ENCODE results near the gene SLC39A2.
"Not testable (repeated sequence)": the region's sequence is repeated elsewhere in the genome, so short reads cannot be mapped to it uniquely, and the experiment has no call there.

The SLC39A2 gene

DNA sequence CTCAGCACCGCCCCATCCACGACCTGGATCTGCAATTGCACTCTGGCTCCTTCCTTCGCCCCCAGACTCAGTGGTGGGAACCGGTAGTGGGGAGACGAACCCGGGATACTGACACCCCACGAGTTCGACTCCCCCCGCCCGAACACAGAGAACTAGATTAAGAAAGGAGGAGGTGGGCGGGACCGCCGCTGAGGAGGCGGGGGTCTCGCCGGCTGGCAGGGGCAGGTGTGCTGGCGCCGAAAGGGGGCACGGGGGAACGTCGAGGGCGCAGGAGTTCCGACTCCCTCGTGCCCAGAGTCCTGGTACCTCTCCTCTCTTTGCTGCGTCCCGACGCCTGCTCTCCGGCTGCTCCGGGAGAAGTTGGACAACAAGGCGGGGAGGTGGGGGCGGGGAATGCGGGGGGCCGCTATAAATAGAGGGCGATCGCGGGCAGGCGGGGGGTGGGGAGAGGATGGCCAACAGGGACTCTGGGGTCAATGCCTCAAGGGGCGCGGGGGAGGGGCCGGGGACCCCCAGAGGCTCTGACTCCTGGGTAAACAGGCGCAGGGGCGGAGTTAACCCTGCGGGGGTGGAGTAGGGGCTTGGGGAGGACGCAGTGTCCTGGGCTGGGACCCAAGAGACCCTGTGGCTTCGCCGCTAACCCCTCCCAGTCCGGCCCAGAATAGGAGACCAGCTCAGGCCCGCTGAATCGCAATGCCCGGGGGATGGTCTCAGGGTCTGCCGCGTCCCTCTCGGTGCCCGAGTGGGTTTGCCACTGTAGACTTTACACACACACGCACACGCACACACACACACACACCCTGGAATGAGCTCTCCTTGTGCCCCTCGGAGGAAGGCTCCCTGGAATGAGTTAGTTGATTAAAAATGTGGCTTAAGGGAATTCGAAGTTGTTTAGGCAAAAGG is 26.5 kb downstream of the SLC39A2 start:
- FAIRE-seq, result no peak
- no peak for DNase-seq (ENCODE audit: low spot score)

DNA sequence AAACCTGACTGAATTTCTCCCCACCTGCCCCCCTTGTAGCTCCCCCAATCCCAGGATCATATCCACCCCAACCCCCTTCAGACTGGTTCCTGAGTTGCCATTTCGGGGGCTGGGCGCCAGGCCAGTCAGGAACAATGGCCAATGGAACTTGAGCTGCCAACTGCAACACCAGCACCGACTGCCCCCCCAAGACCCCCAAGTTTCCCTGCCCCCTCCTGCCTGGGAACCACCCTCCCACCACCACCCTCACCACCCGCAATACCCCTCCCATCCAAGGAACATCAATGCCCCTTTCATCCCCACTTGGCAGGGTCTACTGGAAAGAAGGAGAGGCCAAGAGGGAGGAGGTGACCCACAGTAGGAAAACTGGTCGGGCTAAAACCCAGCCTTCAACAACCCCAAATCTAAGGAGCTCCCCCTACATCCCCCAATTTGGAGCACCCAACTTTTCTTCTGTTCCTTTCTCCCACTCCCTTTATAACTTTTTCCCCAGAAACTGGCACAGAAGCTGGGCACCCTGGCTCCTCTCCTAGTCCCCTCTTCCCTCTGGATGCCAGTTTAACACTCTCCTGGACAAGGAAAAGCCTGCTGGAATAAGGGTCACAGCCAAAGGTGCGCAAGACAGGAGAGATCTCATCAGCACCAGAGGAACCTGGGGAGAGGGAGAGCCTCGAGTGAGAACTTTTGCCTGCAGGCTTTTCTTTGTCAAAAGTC is 27.3 kb downstream of the SLC39A2 start:
- FAIRE-seq (no peak), DNase-seq (ENCODE audit: low spot score) (no peak)

DNA sequence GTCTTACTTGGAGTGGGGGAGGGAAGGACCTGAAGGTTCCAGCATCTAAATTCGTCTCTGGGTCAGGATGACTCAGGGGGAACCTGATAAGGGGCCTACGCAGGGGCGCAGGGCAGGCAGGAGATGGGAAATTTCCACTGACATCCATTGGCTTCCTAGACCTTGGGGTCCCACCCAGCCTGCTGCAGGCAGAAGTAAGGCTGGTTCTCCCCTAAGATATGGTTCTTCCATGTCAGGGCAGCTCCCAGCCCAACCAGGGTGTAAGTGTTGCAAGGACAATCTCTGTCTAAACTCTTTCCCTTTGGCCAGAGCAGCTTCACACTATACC is 27.9 kb downstream of the SLC39A2 start:
- FAIRE-seq, result no peak
- DNase-seq (ENCODE audit: low spot score), result no peak

DNA sequence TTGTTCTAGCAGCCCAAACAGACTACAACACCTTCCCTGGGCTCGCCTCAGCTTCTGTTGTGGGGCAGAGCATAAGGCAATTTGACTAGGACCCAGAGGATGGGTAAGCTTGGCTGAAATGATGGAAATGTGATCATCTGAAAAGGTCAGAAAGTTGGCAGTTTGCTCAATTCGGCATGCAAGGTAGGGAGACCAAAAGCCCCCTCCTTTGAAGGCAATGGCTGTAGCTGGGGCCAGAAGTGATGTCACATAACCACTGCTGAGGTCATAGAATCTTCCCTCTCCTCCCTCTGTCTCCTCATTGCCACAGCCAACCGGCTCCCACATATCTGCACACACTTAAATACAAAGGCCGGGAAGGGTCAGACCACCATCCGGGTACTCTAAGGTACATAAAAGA is 30.8 kb downstream of the SLC39A2 start, which contains the start of gene TPPP2:
TPPP2 (plus strand) TSS at position 301 of the 400 bp plus-strand sequence. CDS start 365 bp downstream, outside the sequence.
- no peak for FAIRE-seq

DNA sequence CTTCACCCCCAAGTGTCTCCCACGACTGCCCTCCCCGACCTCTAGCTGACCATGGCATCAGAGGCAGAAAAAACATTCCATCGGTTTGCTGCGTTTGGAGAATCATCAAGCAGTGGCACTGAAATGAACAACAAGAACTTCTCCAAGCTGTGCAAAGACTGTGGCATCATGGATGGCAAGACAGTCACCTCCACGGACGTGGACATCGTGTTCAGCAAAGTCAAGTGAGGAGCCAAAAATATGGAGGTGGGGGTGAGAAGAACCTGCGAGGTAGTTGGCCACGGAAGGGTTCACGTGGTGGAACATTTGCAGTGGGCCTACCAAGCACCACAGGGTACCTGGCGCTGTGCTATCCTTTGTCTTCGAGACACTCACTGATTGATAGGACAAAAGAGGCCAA is 31.4 kb downstream of the SLC39A2 start:
- no peak for DNase-seq (ENCODE audit: low spot score)
- FAIRE-seq, result no peak

More for the DNA sequence above, 30.8 kb downstream of the SLC39A2 start, which contains the start of gene TPPP2:
- no peak for DNase-seq (ENCODE audit: low spot score)

DNA sequence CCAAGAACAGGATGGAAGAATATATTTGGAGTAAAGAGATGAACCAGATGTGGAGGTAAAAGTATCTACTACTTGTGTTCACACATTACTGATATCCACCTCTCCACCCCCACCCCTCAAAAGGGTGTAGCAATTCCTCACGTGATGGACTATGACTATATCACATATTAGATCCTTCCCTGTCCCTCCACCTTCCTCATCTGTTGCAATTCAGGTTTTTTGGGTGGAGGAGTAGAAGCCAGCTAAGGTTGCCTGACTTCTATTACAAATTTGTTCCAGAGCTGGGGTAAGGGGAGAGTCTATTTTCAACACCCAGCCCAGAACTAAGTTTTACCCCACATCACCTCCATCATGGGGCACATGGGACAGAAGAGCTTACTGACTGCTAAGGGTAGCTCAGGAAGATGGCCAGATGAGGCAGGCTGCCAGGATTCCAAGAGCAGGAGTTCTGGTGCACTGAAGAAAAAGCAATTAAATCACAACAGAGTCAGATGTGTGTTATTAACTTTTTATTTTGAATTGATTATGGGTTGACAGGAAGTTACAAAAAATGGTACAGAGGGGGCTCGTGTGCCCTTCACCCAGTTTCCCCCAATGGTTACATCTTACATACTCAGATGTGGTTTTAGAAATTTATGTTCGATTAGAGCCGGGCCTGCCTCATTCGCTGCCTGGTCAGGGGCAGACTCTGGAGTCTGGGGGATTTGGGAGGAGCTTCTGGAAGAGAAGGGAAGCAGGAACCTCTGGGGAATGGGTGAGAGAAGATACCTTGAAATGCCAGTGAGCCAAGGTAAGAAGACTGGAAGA is 33.4 kb downstream of the SLC39A2 start:
- no peak for DNase-seq (ENCODE audit: low spot score)
- FAIRE-seq, result no peak

DNA sequence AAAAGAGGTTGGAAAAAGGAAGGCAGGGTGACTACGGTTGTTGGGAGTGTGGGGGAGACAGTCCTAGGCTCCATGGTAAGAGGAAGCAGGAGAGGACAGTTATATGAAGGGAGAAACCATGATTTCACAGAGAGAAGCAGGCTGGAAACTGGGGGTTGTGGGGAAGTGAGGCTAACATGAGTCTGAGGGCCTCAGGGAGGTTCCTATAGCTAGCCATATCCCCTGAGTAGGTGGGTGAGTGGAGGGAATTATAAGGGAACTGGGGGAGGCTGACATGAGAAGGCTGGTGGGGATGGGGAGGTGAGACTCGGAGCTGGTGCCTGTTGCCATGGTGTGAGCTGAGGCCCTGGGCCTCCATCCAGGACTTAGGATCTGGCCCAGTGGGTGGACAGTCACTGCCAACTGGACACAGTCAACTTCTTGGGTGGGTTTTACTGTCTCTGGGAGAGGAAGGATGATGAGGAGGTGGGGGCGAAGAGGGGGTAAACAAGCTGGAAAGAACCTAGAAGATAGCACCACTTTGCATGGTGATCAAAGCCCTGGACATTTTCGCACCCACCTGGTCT is 34.1 kb downstream of the SLC39A2 start:
- FAIRE-seq, result no peak

DNA sequence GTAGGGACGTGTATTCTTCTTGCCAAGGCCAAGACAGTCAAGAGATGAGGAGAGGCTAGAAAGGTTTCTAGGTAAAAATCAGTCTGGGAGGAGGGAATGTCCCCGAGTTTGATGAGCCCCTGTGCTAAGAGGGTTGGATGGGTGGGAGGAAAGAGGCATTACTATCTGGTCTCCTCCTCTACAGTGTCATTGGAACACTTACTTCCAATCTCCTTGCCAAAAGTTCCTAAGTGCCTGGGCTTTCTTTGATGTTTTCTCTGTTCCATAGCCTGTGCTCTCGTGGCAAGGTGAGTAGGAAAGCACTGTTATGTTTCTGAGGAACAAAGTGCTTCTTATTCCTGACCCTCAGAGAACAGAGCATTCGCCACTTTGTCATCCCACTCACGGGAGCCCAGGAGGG is 35.6 kb downstream of the SLC39A2 start, which contains the start of gene RNASE13:
RNASE13 (minus strand) TSS at position 101 of the 400 bp plus-strand sequence. CDS start 519 bp downstream, outside the sequence.
- DNase-seq (ENCODE audit: low spot score) (no peak), FAIRE-seq (no peak)

More for the DNA sequence above, 34.1 kb downstream of the SLC39A2 start:
- DNase-seq (ENCODE audit: low spot score), result no peak

DNA sequence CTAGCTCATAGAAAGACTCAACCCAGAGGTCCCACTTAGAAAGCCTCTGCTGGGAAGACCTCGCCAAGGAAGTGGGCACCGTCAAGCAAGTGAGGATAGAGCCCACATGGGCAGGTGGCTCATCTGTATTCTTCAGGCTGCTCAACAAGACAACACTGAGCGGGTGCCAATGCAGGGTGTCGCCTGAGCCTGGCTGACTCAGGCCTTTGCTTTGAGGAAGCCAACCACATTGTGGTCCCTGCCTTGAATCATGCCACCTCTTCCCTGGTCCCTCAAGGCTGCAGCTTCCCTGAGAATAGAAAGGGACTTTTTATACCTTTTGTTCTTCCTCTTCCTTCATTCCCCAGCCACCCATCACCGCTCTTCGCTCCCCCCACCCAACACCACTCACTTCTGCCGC is 37.7 kb downstream of the SLC39A2 start:
- FAIRE-seq (no peak), DNase-seq (ENCODE audit: low spot score) (peak; percentile 39)

DNA sequence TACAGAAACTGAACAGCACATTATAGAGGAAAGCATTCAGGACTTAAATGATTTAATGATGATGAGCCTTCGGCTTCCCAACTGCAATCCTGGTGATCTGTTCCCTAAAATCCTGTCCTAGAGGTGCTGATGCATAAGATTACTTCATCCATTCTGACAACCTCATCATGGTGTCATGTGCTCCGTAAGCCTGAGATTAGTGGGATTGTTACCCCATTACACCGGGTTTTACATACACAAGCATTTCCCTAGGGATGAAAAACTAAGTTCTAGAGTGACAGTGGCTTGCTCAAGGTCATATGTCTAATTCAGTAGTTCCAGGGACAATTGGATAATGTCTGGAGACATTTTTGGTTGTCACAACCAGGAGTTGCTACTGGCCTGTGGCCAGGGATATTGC is 38.1 kb downstream of the SLC39A2 start:
- FAIRE-seq, result no peak
- DNase-seq (ENCODE audit: low spot score), result no peak

DNA sequence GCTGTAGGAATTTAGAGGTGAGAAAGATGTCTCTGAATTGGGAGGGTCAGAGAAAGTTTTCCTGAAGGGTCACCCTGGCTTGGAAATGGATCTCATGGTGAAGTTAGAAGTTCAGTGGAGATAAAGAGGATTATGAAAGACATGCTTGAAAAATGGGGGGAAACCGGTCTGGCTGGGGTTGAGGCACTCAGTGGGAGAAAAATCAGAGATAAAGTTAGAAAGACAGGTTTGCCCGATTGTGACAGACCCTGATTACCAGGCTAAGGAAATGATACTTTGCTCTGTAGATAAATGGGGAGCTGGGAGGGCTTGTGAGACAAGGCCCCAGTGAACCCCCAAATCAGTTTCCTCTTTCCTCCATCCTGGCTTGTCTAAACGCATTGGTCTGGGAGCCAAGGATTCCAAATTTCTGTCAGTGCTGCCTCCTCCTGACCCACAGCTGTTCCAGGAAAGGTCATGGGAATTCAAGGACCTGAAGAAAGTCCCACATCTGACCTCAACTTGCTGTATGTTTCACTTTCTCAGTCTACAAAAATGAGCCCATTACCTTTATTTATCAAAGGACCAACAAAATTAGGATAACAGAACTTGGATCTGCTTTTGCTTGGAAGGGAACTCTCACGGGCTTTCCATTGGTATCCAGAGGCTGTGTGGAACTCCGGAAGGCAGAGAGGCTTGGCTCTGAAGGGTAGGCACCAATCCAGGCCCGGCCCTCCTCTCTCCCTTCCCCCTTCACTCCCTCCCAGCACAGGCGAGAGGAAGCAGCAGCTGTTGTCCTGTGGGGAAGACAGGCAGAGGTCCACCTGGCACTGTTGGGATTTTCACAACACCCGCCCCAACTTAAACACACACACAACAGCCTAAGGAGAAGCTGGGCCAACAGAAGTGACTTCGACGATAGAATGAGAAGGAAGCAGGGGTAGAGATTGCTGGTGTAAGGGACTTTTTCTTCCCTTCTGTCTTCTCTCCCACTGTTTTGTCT is 39.6 kb downstream of the SLC39A2 start:
- FAIRE-seq (no peak), DNase-seq (ENCODE audit: low spot score) (no peak)

DNA sequence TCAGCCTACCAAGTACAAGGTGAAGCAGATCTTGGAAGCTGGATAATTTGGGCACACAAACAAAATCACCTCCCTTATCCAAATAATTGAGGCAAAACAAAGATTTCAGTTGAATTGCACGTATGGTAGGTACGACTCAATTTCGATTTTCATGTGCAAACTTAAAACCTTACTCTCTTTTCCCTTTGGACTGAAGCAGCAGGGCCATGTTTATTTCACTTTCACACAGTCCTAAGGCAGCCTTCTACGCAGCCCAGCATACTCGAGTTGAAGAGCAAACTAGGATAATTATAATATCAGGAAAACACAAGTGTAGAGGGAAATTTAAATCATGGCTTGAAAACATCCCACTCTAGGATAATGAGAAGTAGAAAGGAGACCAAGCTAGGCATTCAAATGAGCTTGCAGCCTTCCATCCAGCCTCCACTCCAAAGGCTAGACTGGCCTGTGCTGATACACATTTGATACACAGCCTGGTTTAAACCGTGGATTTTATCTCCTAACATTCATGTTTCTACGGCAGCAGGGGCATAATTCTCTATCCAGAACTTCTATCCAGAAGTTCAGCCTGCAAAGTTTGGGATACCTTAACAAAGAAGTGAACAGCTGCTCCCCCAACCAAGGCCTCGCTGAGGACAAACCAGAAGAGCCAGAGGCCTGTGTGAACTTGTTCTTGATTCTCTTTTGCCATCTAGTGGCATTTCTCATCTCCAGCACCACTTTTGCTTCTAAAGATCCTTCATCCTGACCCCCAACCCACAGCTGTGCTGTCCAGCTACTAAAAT is 40.7 kb downstream of the SLC39A2 start:
- DNase-seq (ENCODE audit: low spot score) (no peak), FAIRE-seq (no peak)

DNA sequence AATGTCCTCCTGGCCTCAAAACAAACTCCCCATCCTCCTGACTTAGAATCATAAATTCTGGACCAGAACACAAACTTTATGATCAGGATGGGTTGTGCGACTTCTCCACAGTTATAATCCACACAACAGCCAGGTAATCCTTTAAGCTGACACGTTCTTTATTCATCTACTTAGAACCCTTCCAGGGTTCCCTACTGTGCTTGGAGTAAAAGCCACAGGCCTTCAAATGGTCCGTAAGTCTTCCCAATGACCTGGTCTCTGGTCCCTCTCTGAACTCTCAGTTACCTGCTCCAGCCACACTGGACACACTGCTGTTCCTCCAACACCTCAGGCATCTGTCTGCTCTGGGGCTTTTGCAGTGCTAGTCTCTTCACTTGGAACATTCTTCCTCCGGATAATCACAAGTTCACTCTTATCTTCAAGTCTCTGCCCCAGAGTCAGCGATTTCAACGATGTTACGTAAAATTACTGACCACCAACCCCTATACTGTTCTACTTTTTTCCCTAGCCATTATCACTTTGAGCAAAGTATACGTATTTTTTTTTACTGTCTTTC is 41.4 kb downstream of the SLC39A2 start:
- DNase-seq (ENCODE audit: low spot score), result no peak
- no peak for FAIRE-seq

DNA sequence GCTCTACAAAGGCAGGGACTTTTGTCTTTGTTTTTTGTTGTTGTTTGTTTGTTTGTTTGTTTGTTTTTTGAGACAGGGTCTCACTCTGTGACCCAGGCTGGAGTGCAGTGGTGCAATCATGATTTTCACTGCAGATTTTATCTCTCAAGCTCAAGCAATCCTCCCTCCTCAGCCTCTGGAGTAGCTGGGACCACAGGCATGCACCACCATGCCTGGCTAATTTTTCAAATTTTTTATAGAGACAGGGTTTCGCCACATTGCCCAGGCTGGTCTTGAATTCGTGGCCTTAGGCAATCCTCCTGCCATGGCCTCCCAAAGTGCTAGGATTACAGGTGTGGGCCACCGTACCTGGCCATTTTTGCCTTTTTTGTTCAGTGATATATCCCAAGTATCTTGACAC is 41.8 kb downstream of the SLC39A2 start:
- FAIRE-seq; DNase-seq (ENCODE audit: low spot score): not testable (repeated sequence)

DNA sequence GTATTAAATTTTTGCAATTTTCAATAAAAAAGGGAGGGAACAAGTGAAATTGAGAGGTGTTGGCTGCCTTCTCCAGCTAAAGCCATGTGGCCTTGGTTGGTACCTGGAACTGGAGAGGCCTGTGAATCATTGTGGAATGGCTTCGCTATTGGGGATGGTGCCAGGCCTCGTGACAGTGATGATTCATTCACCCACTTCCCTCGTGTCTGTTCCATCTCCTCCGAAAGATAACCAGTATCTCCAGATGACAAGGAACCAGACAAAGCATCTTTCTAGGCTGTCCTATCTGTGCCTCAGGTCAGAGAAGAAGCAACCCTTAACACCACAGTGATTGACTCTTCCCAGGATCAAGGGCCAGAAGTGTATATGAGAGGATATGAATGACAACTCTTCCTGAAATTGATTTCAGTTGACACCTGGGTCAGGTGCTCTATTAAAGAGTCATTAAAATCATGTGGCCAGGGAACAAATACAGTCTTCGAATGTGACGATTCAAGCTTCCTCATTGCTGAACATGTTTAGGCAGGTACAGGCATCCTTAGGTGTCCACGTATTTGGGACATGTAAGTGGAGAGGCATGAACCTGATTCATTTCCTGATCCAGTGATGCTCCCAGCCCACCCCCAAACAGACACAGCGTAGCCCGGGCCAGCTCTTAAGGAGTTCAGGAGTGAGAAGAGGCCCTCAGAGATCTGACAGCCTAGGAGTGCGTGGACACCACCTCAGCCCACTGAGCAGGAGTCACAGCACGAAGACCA is 42.8 kb downstream of the SLC39A2 start, which contains the start of gene RNASE7:
RNASE7 (plus strand) TSS at position 687 of the 758 bp plus-strand sequence. CDS start 631 bp downstream, outside the sequence.
- no peak for FAIRE-seq
- DNase-seq (ENCODE audit: low spot score), result peak; percentile 16

DNA sequence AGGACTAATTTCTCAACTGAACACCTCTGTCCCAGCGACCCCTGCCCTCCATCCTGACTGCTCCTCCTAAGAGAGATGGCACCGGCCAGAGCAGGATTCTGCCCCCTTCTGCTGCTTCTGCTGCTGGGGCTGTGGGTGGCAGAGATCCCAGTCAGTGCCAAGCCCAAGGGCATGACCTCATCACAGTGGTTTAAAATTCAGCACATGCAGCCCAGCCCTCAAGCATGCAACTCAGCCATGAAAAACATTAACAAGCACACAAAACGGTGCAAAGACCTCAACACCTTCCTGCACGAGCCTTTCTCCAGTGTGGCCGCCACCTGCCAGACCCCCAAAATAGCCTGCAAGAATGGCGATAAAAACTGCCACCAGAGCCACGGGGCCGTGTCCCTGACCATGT is 43.8 kb downstream of the SLC39A2 start:
- DNase-seq (ENCODE audit: low spot score) (no peak), FAIRE-seq (no peak)

DNA sequence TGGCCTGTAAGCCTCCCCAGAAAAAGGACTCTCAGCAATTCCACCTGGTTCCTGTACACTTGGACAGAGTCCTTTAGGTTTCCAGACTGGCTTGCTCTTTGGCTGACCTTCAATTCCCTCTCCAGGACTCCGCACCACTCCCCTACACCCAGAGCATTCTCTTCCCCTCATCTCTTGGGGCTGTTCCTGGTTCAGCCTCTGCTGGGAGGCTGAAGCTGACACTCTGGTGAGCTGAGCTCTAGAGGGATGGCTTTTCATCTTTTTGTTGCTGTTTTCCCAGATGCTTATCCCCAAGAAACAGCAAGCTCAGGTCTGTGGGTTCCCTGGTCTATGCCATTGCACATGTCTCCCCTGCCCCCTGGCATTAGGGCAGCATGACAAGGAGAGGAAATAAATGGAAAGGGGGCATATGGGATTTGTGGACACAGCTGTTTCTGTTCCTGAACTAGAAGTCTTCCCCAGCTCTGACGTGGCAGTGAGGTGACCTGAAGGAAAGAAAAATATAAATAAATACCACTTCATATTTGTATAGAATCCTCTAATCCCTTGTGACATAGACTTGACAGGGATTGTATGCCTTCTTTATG is 44.4 kb downstream of the SLC39A2 start:
- no peak for FAIRE-seq
- DNase-seq (ENCODE audit: low spot score), result no peak
